Pancreas (tissue), 10 donors: ENCODE results near the gene TMED3. TPM values are rescaled to one million over a fixed set of nuclear protein-coding genes. Genes with fewer than 3 reads are reported as not detected.
A peak's percentile ranks its signal among the peaks of the same experiment; 100 is the strongest.

Source experiments
- ATAC-seq, 4 donors: fragments of 200-7000 bp; cut with Tn5 transposase; one replicate each; pipeline versions ENCODE4 v1.8.0 to v1.9.1; 2020; ENCODE audit warnings: mild to moderate bottlenecking in 4 of 4, moderate library complexity in 4 of 4
- DNase-seq, 6 donors: peaks; one replicate each; pipeline ENCODE4 v3.0.0-alpha.2; 2020
- FAIRE-seq: peaks from 2 replicates; lab custom pipeline; 2012; peaks lifted over from hg19 to GRCh38; lab: Jason Lieb, UNC
- H3K27ac ChIP-seq, 4 donors: fragments of 200-600 bp; sonication (generic); 1 replicate in 3 of 4; 2 replicates in 1 of 4; pipeline versions ENCODE4 v1.5.0 to v1.8.0; 2020
- H3K27me3 ChIP-seq, 4 donors: fragments of 200-600 bp; one replicate each; pipeline ENCODE4 v1.8.0; 2021
- H3K36me3 ChIP-seq, 3 donors: fragments of 200-600 bp; sonication (generic) in 1 of 3; one replicate each; pipeline versions ENCODE4 v1.5.0 to v1.8.0; 2020 to 2021
- H3K4me1 ChIP-seq, 3 donors: fragments of 200-600 bp; one replicate each; pipeline ENCODE4 v1.8.0; 2021
- H3K4me3 ChIP-seq, 4 donors: fragments of 200-600 bp; sonication (generic) in 2 of 4; one replicate each; pipeline versions ENCODE4 v1.5.0 to v1.8.0; 2020 to 2021
- H3K9me3 ChIP-seq, 4 donors: fragments of 200-600 bp; one replicate each; pipeline ENCODE4 v1.8.0; 2021
- WGBS, 2 donors: extraction: QIAGEN DNeasy Blood & Tissue Kit; methylation state at CpG; one replicate each; pipeline ENCODE4 v1.1.7; 2013; 5-methylcytosine and 5-hydroxymethylcytosine counted together
- intact Hi-C, 3 donors: fragments of 100-400 bp; cut with DNase I; formaldehyde crosslinking; loops; one replicate each; pipeline versions ENCODE4 v1.11.1 to v1.14.2; 2022
- polyA plus RNA-seq, 2 donors: library from polyadenylated mRNA; stranded (reverse); fragments of 200-250 nt; gene quantifications; one replicate each; pipeline ENCODE4 v1.2.3, GENCODE V29; 2013
- total RNA-seq, 6 donors: library from RNA; stranded (reverse); fragmentation: NEBNext Ultra II Directional in 4 of 6; extraction: Animal tissue kit (Norgen Biotek cat#: 25700) in 4 of 6; gene quantifications; one replicate each; pipeline versions ENCODE4 v1.2.1 to v1.2.4, GENCODE V29; 2021 to 2023
- TF ChIP-seq, protein P1 (sequence below), 4 donors: fragments of 200-600 bp; sonication (generic) in 3 of 4; IDR thresholded peaks; one replicate each; pipeline versions ENCODE4 v1.5.0 to v1.8.0; 2021; ENCODE audit warnings: antibody characterized with exemption in 4 of 4
- donor health status: healthy with polysubstance abuse.
- donor health status: DM: no; HTN: no; CAD: no; lungs with moderate emphysema.
- donor health status: DM: no; HTN: no; CAD: no.
- donor health status: control.
- donor health status: control.
- donor health status: Bipolar disorder and iron deficiency.
- donor health status: DM: yes; HTN: yes; CAD: no.
- donor health status: DM: no; HTN: no; CAD: no.
- donor health status: DM: no; HTN: no; CAD: no.
- donor health status: DM: yes; HTN: yes; CAD: no.

Gene TMED3
- total RNA-seq = 10 to 100 TPM; 52.7 to 99.0 (median 77.4) TPM
- polyA plus RNA-seq = 10 to 100 TPM; 82.9 to 85.2 TPM

DNA sequence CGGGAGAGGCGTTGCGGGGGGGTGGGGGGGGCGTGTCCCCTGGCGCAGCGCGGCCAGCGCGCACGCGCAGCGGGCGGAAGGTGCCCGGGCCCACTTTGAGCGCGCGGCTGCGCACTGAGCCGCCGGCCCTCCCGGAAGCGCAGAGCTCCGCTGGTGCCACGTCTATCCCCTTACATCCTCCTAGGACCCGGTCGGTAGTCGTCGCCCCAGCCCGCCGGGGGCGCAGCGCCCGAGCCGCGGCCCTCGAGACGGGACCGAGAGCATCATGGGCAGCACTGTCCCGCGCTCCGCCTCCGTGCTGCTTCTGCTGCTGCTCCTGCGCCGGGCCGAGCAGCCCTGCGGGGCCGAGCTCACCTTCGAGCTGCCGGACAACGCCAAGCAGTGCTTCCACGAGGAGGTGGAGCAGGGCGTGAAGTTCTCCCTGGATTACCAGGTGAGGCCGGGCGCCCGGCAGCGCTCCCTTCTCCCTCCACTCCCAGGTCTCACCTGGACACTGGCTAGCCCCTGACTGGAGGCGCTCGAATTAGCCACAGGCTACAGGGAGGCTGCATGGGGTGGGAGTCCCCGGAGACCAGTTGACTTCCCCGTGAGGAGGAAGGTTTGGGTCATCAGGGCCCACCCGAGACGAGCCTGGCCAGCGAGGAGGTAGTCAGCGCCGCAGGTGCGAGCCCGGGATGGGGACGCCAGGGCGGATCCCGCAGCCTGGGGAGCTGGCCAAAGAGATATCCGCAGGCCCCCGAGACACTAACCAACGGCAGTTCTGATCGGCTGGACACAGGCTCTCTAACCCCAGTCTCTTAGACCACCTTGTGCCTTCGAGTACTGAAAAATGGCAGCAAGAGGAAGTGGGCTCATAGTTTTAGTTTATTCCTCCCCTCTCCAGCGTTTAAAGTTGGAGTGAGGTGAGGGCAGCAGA lies at the start of gene TMED3:
Gene TMED3 (plus strand): TSS at position 128 of the 916 bp plus-strand sequence. CDS start 138 bp downstream, at position 266.
- Histone ChIP-seq H3K9me3 (no peaks in the 10 kb centered on the region), H3K36me3 (peaks cover 0 to 18% (median 9%) of the 10 kb centered on the region in 3 donors), H3K27me3 (no peaks in the 10 kb centered on the region), H3K4me3 (peak within 1 kb of the TSS; percentile 65 to 97 (median 83)), H3K27ac (peak within 1 kb of the TSS; percentile 30 to 68 (median 52)), H3K4me1 (peaks cover 10 to 31% (median 20%) of the 10 kb centered on the region in 3 donors)
- FAIRE-seq = no peak
- 0 to 1% methylated on average over 30 to 64 of the region's 76 CpGs for WGBS, 2 donors
- ATAC-seq = peak; percentile 92 to 96 (median 94)
- TF ChIP-seq, protein P1, sequence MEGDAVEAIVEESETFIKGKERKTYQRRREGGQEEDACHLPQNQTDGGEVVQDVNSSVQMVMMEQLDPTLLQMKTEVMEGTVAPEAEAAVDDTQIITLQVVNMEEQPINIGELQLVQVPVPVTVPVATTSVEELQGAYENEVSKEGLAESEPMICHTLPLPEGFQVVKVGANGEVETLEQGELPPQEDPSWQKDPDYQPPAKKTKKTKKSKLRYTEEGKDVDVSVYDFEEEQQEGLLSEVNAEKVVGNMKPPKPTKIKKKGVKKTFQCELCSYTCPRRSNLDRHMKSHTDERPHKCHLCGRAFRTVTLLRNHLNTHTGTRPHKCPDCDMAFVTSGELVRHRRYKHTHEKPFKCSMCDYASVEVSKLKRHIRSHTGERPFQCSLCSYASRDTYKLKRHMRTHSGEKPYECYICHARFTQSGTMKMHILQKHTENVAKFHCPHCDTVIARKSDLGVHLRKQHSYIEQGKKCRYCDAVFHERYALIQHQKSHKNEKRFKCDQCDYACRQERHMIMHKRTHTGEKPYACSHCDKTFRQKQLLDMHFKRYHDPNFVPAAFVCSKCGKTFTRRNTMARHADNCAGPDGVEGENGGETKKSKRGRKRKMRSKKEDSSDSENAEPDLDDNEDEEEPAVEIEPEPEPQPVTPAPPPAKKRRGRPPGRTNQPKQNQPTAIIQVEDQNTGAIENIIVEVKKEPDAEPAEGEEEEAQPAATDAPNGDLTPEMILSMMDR (IDR thresholded peaks at IDR 0.05) = peak in 1 of 4 donors; percentile 13
- intact Hi-C loops = no loop called here
- DNase-seq = peak; percentile 80 to 92 (median 85)

DNA sequence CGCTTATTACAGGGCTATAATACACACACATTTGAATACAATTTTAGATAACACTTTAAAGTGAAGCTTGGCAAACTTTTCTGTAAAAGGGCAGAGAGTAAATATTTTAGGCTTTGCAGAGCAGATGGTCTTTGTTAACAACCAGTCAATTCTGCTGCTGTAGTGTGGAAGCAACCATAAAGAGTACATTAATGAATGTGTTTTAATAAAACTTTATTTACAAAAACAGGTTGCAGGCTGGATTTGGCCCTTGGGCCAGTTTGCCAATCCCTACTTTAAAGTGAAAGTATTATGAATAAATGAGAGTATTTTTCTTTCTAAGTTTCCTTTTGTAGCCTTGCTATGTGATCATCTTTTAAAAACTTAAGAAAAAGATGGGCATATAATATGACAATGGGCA lies 49.1 kb upstream of the TMED3 start:
- TF ChIP-seq, protein P1 (IDR thresholded peaks at IDR 0.05) = no peak
- Histone ChIP-seq H3K27me3 (peaks cover 0 to 8% (median 2%) of the 10 kb centered on the region in 4 donors), H3K9me3 (no peaks in the 10 kb centered on the region), H3K36me3 (no peaks in the 10 kb centered on the region), H3K27ac (no peak overlapping the region), H3K4me1 (no peaks in the 10 kb centered on the region), H3K4me3 (no peak overlapping the region)
- intact Hi-C loops = no loop called here
- FAIRE-seq (no peak), DNase-seq (no peak), ATAC-seq (no peak)
- WGBS, 2 donors = 73 to 82% methylated on average over 1 of the region's 1 CpG

DNA sequence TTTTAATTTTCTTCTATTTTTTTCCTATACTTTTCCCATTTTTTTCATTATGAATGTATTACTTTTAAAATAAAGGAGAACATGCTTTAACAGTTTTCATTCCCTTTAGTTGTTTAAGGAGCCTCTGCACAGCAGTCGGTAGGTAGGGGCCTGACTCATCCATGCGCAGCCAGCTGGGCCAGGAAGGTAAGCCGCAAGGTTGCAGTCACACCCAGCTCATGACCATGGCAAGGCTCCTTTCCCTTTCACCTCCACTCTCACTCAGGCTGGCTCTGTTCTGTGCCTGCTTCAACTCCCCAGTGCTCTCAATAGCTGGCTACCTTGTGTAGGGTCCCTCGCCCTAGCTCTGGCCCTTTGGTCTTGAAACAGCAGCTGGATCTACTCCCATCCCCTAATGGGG lies 45.7 kb upstream of the TMED3 start:
- TF ChIP-seq, protein P1 (IDR thresholded peaks at IDR 0.05) = no peak
- no peak overlapping the region for H3K27ac ChIP-seq
- DNase-seq (no peak), ATAC-seq (peak in 1 of 4 donors; percentile 34), FAIRE-seq (no peak)
- no peaks in the 10 kb centered on the region for H3K9me3 ChIP-seq
- intact Hi-C loops = no loop called here
- WGBS, 2 donors = 85 to 89% methylated on average over 4 of the region's 4 CpGs
- H3K36me3 ChIP-seq = no peaks in the 10 kb centered on the region
- peaks cover 0 to 8% (median 2%) of the 10 kb centered on the region in 4 donors for H3K27me3 ChIP-seq
- H3K4me1 ChIP-seq = no peaks in the 10 kb centered on the region
- H3K4me3 ChIP-seq = no peak overlapping the region

DNA sequence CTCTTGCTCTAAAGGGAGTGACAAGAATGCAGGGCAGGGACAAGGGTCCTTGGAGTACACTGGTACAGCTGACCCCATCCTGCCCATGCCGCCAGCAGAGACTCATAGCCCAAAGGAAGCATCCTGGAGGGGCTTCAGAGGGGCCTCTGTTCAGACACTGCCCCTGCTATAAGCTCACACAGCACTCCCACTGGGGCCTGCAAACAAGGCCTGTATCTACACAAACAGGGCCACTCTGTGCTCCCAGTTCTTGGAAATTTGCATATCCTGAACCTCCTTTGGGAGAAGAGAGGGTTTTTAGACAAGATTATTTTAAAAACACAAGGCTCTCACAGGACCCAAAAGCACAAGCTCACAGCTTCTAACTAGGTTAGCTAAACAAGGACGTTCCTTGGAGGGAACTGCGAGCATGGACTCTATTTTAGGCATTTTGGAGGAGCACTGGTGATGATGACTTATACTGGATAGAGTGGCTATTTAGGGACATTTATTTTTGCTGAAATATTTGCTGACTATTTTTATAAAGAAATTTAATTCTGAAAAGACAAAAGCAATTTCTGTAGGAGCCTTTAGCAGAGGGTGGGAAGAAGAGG lies 44.8 kb upstream of the TMED3 start:
- no peak overlapping the region for H3K4me3 ChIP-seq
- H3K4me1 ChIP-seq = no peaks in the 10 kb centered on the region
- intact Hi-C loops = no loop called here
- no peak for FAIRE-seq
- 74 to 84% methylated on average over 3 of the region's 3 CpGs for WGBS, 2 donors
- TF ChIP-seq, protein P1 (IDR thresholded peaks at IDR 0.05) = no peak
- no peaks in the 10 kb centered on the region for H3K36me3 ChIP-seq
- H3K27ac ChIP-seq = no peak overlapping the region
- DNase-seq = no peak
- peaks cover 0 to 8% (median 5%) of the 10 kb centered on the region in 4 donors for H3K27me3 ChIP-seq
- H3K9me3 ChIP-seq = no peaks in the 10 kb centered on the region
- ATAC-seq = no peak
